HG03064 (cell line): Measurements from ENCODE around the gene CHMP1A.

Experiments used
- ATAC-seq: cut with Tn5 transposase; IDR thresholded peaks from one replicate; pipeline ENCODE4 v1.9.1; 2021; ENCODE audit warnings: low read depth; ENCODE audit not compliant: unreplicated experiment

The CHMP1A gene

GRCh38 chr16:89607937-89608740, 49.4 kb downstream of the CHMP1A start:
- no peak for ATAC-seq

DNA sequence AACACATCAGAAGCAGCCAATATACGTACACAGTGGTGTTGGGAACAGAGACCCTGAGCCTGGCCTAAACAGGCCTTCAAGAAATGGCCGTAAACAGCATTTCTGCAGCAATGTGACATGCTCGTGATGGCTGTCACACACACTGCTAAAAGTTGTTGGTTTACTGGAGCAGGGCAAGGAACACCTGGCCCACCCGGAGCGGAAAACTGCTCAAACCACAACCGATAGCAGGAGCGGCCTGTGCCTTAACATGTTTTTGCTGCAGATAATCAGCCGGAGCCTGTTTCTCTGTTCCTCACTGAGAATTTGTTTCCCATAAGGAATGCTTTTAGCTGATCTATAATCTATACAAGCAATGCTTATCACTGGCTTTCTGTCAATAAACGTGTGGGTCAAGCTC, 50.1 kb downstream of the CHMP1A start:
- no peak for ATAC-seq

DNA sequence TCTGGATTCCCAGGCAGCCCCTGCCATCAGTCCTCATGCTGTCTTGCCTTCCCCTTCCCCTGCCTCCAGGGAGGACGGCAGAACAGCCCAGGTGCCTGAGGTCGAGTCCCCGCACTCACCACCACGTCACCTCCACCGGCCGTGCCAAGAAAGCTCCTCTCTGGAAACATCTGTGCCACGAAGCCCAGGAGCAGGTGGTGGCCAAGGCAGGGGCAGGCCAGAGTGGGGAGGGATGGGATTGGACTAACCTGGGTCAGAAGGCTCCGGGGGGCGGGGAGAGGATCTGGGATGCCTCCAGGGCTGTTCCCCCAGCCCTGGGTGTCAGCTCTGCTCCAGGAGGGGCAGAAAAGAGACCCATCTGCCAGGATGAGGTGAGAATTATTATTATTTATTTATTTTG, 51.5 kb downstream of the CHMP1A start:
- ATAC-seq, result no peak

- ATAC-seq, result no peak
These were observed 52.1 kb downstream of the CHMP1A start for GRCh38 chr16:89605186-89605970.

DNA sequence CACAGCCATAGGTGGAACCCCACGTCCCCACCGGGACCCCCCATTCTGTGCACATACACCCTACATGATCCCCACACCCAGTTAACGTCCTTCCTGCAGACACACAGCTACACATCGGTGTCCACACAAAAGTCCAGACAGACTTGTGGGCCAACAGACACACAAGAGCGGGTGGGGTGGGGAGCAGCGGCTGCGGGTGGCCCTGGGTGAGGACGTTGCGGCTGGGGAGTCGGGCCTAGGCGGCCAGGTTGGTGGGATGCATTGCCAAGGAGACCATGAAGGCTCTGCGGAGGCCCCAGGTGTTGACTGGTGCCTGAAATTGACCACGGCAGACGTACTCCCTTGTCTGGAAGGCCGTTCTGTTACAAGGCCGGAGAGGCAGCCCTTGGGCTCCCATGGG, 52.7 kb downstream of the CHMP1A start:
- no peak for ATAC-seq

DNA sequence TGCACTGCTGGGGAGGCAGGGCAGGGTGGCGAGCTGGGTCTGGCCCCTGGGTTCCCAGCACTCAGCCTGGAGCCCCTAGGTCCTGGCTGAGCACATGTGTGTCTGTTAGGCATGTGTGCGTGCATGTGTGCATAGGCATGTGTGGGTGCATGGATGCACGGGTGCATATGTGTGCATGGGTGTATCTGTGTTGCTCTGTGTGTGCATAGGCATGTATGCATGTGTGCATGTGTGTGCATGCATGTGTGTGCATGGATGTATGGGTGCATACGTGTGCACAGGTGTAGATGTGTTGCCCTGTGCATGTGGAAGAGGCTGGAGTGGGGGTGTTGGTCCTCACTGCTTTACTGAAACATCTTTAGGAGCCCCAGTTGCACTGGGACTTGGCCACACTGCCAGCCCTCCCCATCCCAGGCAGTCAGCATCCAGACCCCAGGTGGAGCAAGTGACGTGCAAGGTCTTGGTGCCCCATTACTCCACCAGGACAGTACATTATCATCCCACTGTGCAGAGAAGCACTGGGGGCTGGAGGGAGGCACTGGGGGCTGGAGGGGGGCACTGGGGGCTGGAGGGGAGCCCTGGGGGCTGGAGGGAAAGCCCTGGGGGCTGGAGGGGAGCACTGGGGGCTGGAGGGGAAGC, 54.4 kb downstream of the CHMP1A start:
- no peak for ATAC-seq

GRCh38 chr16:89602273-89602951, 55.1 kb downstream of the CHMP1A start:
- ATAC-seq, result no peak

GRCh38 chr16:89601906-89602272, 55.6 kb downstream of the CHMP1A start:
- ATAC-seq, result no peak

DNA sequence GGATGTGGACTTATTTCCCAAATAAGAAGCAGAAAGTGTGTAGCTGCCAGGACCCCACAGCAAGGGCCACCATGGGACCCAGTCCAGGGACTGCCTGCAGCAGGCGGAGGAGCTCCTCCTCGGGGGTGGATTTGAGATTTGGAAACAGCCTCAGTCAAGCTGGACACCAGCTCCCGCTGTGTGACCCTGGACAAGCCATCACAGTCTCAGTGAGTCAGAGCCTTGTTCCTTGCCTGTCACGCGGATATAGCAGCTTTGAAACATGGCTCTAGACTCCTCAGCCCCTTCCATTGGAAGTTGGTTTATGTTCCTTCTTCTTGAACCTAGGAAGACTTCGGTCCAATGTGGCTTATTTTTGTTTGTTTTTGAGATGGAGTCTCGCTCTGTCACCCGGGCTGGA, 56.6 kb downstream of the CHMP1A start:
- ATAC-seq, result no peak

GRCh38 chr16:89600427-89600826, 57.1 kb downstream of the CHMP1A start:
- ATAC-seq, result no peak

GRCh38 chr16:89599902-89600301, 57.6 kb downstream of the CHMP1A start:
- no peak for ATAC-seq

- ATAC-seq, result no peak
These were observed 58.1 kb downstream of the CHMP1A start for GRCh38 chr16:89599451-89599858.

DNA sequence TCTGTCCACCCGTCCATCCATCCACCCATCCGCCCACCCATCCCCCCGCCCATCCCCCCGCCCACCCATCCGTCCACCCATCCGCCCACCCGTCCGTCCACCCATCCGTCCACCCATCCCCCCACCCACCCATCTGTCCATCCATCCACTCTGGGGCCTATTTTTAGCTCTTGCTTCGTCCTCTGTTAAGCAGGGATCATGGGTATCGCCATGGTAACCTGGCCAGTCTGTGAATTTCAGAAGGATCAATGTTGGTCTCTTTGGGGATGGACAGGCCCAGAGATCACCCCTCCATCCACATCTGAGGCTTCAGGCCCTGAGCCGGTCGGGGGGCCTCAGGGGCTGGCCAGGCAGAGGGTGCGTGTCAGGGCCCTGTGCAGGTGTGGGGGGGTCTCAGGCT, 59.3 kb downstream of the CHMP1A start:
- ATAC-seq, result no peak

DNA sequence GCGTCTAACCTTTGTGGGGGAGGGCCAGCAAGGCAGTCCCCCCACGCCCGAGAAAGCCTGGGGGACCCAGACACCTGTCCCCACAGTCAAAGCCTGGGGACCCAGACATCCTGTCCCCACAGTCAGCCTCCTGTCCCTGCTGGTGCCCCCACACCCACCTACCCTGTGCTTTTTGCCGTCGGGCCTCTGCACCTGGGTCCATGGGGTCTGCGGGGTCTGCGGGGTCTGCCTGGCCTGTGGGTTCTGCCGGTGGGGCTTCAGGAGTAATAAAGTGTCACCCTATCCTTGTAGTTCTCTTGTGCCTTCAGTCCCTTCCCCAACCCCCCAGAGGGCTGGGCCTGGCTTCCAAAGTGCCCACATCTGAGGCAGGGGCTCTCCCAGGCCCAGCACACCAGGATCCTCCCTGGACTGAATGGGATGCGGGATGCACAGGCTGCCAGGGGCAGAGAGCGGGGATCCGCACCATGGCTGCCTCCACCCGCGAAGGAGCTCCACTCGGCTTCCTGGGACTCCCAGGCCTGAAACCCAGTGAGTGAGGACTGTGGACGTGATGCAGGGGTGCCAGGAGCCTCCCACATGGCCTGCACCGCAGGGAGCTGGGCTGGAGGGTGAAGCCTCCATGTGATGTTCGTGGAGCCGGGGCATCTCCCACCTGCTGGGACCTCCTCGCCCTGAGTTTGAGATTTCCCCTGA, 60.4 kb downstream of the CHMP1A start:
- ATAC-seq, result no peak

GRCh38 chr16:89596061-89596689, 61.3 kb downstream of the CHMP1A start:
- ATAC-seq, result no peak

DNA sequence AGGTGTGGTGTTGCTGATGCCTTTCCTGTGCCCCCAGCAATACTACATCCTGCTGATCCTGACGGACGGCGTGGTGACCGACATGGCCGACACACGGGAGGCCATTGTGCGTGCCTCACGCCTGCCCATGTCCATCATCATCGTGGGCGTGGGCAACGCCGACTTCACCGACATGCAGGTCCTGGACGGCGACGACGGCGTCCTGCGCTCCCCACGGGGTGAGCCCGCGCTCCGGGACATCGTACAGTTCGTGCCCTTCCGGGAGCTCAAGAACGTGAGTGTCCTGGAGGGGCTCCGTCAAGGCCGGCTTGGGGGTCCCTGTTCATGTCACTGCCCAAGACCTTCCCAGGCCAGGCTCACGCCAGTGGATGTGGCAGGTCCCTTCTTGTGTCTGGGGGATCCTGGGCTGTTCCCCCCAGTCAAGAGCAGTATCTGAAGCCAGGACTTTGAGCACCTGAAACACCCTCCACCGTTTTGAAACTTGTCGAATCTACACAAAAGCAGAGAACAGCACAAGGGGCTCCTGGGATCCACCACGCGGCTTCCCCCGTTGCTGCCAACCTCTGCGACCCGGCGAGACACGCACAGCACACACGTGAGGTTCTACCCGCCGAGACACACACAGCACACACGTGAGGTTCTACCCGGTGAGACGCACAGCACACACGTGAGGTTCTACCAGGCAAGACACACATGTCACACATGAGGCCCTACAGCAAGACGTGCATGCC, 62.0 kb downstream of the CHMP1A start:
- no peak for ATAC-seq
